ENCODE results near the gene CDH23.

- TF ChIP-seq CTCF (IDR thresholded peaks at IDR 0.05 in 2 of 3, conservative IDR thresholded peaks at IDR 0.05 in 1 of 3; ENCODE audit: insufficient read depth in 2 of 3, low read depth in 1 of 3, low read length in 3 of 3) (no peak), GTF2F1 (IDR thresholded peaks at IDR 0.05; ENCODE audit: low read depth, low read length) (no peak), RBBP5 (IDR thresholded peaks at IDR 0.05; ENCODE audit: borderline replicate concordance, insufficient read depth, low read length, poor library complexity, severe bottlenecking) (no peak), ARHGAP35 (IDR thresholded peaks at IDR 0.05; ENCODE audit: partially characterized antibody) (no peak), ZBTB12 (CRISPR knock-in tag; IDR thresholded peaks at IDR 0.05) (no peak), CHD7 (IDR thresholded peaks at IDR 0.05; ENCODE audit: low read depth, low read length) (no peak), FOXK2 (conservative IDR thresholded peaks at IDR 0.05 in 1 of 2, IDR thresholded peaks at IDR 0.05 in 1 of 2; ENCODE audit: low read depth in 2 of 2) (no peak), ZBTB7A (IDR thresholded peaks at IDR 0.05; ENCODE audit: borderline replicate concordance, control insufficient read depth, low read depth, low read length) (no peak), SMARCA4 (IDR thresholded peaks at IDR 0.05) (no peak), SRSF1 (IDR thresholded peaks at IDR 0.05; ENCODE audit: low read depth, low read length) (no peak), POLR2A (conservative IDR thresholded peaks at IDR 0.05) (no peak), TAF1 (IDR thresholded peaks at IDR 0.05; ENCODE audit: control insufficient read depth, extremely low read depth, insufficient read depth, low read length, severe bottlenecking) (no peak), ZNF175 (CRISPR knock-in tag; IDR thresholded peaks at IDR 0.05; ENCODE audit: low read depth) (no peak), HMBOX1 (IDR thresholded peaks at IDR 0.05) (no peak)
Measured at GRCh38 chr10:71465551-71466252, 69.0 kb downstream of the CDH23 start.
